GM19240 (cell line): ENCODE results near the gene CARS1.

Source experiments
- DNase-seq: peaks from one replicate; pipeline ENCODE4 v3.0.0; 2011; ENCODE audit warnings: low spot score; ENCODE audit not compliant: insufficient read length

Gene CARS1

GRCh38 chr11:3041699-3042441 is 15.4 kb downstream of the CARS1 start:
- no peak for DNase-seq

GRCh38 chr11:3040881-3041280 is 16.3 kb downstream of the CARS1 start:
- no peak for DNase-seq

GRCh38 chr11:3037945-3038271 is 19.3 kb downstream of the CARS1 start:
- DNase-seq = no peak

- no peak for DNase-seq
These were observed 19.9 kb downstream of the CARS1 start for GRCh38 chr11:3037040-3037944.

GRCh38 chr11:3036419-3036818 is 20.8 kb downstream of the CARS1 start:
- no peak for DNase-seq

GRCh38 chr11:3035333-3035732 is 21.9 kb downstream of the CARS1 start:
- DNase-seq = no peak

GRCh38 chr11:3030289-3031070 is 26.7 kb downstream of the CARS1 start:
- no peak for DNase-seq

- DNase-seq = no peak
These were observed 28.4 kb downstream of the CARS1 start for GRCh38 chr11:3028813-3029212.

- DNase-seq = no peak
These were observed 30.4 kb downstream of the CARS1 start for GRCh38 chr11:3026803-3027202.

- no peak for DNase-seq
These were observed 34.2 kb downstream of the CARS1 start for GRCh38 chr11:3022982-3023381.

- no peak for DNase-seq
These were observed 34.8 kb downstream of the CARS1 start for GRCh38 chr11:3022300-3022967.

- peak; percentile 50 for DNase-seq
These were observed 36.1 kb downstream of the CARS1 start for GRCh38 chr11:3021125-3021524.

GRCh38 chr11:3020011-3020410 is 37.2 kb downstream of the CARS1 start:
- no peak for DNase-seq

- DNase-seq = no peak
These were observed 38.6 kb downstream of the CARS1 start for GRCh38 chr11:3018596-3018995.

GRCh38 chr11:3016861-3017260 is 40.4 kb downstream of the CARS1 start:
- no peak for DNase-seq

GRCh38 chr11:3015796-3016195 is 41.4 kb downstream of the CARS1 start:
- DNase-seq = no peak

GRCh38 chr11:3014943-3015342 is 42.3 kb downstream of the CARS1 start:
- no peak for DNase-seq

- DNase-seq = no peak
These were observed 42.9 kb downstream of the CARS1 start for GRCh38 chr11:3014057-3014938.

GRCh38 chr11:3011891-3012885 is 45.0 kb downstream of the CARS1 start:
- no peak for DNase-seq
